Neural progenitor cell (in vitro differentiated cells): ENCODE data around the gene MICU2.
"Not testable (repeated sequence)": the region's sequence is repeated elsewhere in the genome, so short reads cannot be mapped to it uniquely, and the experiment has no call there.

ENCODE experiments used
- EZH2 ChIP-seq: fragments of 200-600 bp; sonication (generic); IDR thresholded peaks from 2 replicates; pipeline ENCODE4 v1.6.1; 2017; ENCODE audit warnings: antibody characterized with exemption, mild to moderate bottlenecking, moderate library complexity
- EZH2phosphoT487 ChIP-seq: fragments of 200-600 bp; sonication (generic); IDR thresholded peaks from 2 replicates; pipeline ENCODE4 v1.6.1; 2017; ENCODE audit warnings: antibody characterized with exemption
- TF ChIP-seq, protein P1 (sequence below): fragments of 200-600 bp; sonication (generic); IDR thresholded peaks from 2 replicates; pipeline ENCODE4 v1.5.1; 2017; ENCODE audit warnings: antibody characterized with exemption, mild to moderate bottlenecking

DNA sequence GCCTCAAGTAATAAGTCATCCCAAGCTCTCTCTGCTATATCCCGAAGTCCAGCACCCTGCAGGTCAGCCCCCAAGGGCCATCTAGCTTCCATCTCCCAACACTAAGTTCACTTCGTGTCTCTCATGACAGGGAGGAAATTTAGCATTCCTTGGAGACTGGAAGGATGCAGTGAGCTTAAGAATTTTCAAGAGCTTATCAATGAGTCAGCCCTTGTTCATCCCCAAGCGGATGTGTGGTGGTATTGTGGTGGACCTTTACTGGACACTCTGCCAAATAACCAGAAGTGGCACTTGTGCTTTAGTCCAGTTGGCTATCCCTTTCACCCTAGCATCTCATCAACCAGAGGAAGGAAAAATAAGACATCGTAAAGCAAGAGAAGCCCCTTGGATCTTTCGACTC lies 15.6 kb downstream of the MICU2 start:
- TF ChIP-seq, protein P1, sequence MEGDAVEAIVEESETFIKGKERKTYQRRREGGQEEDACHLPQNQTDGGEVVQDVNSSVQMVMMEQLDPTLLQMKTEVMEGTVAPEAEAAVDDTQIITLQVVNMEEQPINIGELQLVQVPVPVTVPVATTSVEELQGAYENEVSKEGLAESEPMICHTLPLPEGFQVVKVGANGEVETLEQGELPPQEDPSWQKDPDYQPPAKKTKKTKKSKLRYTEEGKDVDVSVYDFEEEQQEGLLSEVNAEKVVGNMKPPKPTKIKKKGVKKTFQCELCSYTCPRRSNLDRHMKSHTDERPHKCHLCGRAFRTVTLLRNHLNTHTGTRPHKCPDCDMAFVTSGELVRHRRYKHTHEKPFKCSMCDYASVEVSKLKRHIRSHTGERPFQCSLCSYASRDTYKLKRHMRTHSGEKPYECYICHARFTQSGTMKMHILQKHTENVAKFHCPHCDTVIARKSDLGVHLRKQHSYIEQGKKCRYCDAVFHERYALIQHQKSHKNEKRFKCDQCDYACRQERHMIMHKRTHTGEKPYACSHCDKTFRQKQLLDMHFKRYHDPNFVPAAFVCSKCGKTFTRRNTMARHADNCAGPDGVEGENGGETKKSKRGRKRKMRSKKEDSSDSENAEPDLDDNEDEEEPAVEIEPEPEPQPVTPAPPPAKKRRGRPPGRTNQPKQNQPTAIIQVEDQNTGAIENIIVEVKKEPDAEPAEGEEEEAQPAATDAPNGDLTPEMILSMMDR, result not testable (repeated sequence)
- TF ChIP-seq EZH2, EZH2phosphoT487: not testable (repeated sequence)
